Measurements from ENCODE around the gene FBXO4.

Gene FBXO4

DNA sequence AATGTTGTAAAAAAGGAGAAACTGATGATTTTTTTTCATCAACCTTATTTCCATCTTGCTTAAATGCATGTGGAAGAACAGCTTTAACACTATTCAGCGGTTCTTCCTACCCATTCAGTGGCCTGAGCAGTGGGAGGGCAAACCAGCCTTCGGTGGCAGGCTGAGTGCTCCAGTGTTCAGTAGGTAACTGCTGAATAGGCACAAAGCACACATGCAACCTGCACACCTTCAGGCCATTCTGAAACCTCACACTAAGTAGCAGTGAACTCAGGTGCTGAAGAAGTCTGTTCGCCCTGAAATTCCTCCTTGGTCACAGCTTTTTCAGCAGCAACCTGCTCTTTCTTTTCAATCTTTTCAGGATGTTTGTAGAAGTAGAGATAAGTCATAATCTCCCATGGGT is 26.1 kb downstream of the FBXO4 start:
- TF ChIP-seq, protein P1, sequence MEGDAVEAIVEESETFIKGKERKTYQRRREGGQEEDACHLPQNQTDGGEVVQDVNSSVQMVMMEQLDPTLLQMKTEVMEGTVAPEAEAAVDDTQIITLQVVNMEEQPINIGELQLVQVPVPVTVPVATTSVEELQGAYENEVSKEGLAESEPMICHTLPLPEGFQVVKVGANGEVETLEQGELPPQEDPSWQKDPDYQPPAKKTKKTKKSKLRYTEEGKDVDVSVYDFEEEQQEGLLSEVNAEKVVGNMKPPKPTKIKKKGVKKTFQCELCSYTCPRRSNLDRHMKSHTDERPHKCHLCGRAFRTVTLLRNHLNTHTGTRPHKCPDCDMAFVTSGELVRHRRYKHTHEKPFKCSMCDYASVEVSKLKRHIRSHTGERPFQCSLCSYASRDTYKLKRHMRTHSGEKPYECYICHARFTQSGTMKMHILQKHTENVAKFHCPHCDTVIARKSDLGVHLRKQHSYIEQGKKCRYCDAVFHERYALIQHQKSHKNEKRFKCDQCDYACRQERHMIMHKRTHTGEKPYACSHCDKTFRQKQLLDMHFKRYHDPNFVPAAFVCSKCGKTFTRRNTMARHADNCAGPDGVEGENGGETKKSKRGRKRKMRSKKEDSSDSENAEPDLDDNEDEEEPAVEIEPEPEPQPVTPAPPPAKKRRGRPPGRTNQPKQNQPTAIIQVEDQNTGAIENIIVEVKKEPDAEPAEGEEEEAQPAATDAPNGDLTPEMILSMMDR (IDR thresholded peaks at IDR 0.05; ENCODE audit: insufficient read depth, low read length), result no peak
- TF ChIP-seq GABPA (IDR thresholded peaks at IDR 0.05; ENCODE audit: low read depth) (no peak), SPI1 (IDR thresholded peaks at IDR 0.05; ENCODE audit: borderline replicate concordance, low read depth) (no peak), POLR2AphosphoS5 (IDR thresholded peaks at IDR 0.05; ENCODE audit: low read depth) (no peak)
- TF ChIP-seq, protein P2, sequence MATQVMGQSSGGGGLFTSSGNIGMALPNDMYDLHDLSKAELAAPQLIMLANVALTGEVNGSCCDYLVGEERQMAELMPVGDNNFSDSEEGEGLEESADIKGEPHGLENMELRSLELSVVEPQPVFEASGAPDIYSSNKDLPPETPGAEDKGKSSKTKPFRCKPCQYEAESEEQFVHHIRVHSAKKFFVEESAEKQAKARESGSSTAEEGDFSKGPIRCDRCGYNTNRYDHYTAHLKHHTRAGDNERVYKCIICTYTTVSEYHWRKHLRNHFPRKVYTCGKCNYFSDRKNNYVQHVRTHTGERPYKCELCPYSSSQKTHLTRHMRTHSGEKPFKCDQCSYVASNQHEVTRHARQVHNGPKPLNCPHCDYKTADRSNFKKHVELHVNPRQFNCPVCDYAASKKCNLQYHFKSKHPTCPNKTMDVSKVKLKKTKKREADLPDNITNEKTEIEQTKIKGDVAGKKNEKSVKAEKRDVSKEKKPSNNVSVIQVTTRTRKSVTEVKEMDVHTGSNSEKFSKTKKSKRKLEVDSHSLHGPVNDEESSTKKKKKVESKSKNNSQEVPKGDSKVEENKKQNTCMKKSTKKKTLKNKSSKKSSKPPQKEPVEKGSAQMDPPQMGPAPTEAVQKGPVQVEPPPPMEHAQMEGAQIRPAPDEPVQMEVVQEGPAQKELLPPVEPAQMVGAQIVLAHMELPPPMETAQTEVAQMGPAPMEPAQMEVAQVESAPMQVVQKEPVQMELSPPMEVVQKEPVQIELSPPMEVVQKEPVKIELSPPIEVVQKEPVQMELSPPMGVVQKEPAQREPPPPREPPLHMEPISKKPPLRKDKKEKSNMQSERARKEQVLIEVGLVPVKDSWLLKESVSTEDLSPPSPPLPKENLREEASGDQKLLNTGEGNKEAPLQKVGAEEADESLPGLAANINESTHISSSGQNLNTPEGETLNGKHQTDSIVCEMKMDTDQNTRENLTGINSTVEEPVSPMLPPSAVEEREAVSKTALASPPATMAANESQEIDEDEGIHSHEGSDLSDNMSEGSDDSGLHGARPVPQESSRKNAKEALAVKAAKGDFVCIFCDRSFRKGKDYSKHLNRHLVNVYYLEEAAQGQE (IDR thresholded peaks at IDR 0.05; ENCODE audit: insufficient replicate concordance, low read depth), result no peak
- DNase-seq (ENCODE audit: low read depth in 1 of 2, low spot score in 1 of 2), result no peak
- no peaks in the 10 kb centered on the region for H3K27me3 ChIP-seq (ENCODE audit: insufficient read depth, poor library complexity, severe bottlenecking)

DNA sequence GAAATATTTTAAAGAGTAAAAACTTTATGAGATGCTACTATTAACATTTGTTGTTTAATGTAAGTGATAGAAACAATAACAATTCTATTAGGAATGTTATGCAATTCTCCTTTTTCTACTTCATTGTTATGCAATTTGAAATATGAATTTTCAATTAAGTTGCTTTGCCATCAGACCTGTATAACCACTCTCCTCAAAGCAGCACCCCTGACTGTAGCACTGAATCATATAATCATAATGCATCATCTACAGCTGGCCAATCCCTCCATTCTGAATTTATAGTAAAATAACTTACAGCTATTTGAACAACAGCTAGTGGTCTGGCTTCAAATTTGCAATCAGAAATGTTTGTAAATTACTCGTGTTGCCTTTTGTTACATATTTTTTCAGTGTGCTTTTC is 29.2 kb downstream of the FBXO4 start:
- no peak for DNase-seq (ENCODE audit: low read depth in 1 of 2, low spot score in 1 of 2)
- TF ChIP-seq POLR2AphosphoS5 (IDR thresholded peaks at IDR 0.05; ENCODE audit: low read depth) (no peak), SPI1 (IDR thresholded peaks at IDR 0.05; ENCODE audit: borderline replicate concordance, low read depth) (no peak), GABPA (IDR thresholded peaks at IDR 0.05; ENCODE audit: low read depth) (no peak)
- TF ChIP-seq, protein P2 (IDR thresholded peaks at IDR 0.05; ENCODE audit: insufficient replicate concordance, low read depth), result no peak
- TF ChIP-seq, protein P1 (IDR thresholded peaks at IDR 0.05; ENCODE audit: insufficient read depth, low read length), result no peak

More for the DNA sequence above, 26.1 kb downstream of the FBXO4 start:
- Histone ChIP-seq H3K27ac (replicated peaks) (no peak overlapping the region), H3K4me3 (replicated peaks; ENCODE audit: insufficient read depth, low read length) (no peak overlapping the region)

DNA sequence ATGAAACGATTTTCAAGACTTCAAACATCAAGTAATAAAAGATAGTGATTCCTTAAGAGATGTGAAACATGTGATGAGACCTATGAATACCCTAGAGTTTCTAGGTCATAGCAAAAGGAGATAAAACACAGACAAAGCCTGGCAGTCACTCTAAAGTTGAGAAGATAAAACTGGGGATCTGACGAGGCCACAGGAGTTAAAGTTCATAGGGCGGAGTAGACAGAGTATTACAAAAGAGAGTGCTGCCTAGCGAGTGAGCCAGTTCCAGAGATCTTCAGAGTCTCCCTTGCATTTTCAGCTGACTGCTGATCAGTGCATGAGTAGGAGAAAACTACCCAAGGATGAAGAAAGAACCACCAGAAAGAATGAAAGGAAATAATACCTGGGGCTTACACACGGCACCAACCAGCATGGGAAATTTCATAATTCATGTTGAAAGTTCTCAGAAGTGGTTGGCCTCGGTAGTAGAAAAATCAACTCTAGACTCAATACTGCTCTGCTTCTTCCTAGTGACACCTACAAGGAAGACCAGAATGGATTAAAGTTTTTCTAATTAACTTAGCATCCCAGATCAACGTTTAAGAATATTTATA is 30.4 kb downstream of the FBXO4 start:
- no peak overlapping the region for H3K4me3 ChIP-seq (replicated peaks; ENCODE audit: insufficient read depth, low read length)
- H3K27ac ChIP-seq (replicated peaks), result no peak overlapping the region
- no peak for DNase-seq (ENCODE audit: low read depth in 1 of 2, low spot score in 1 of 2)
- TF ChIP-seq GABPA (IDR thresholded peaks at IDR 0.05; ENCODE audit: low read depth), result no peak
- TF ChIP-seq, protein P1 (IDR thresholded peaks at IDR 0.05; ENCODE audit: insufficient read depth, low read length), result no peak
- TF ChIP-seq, protein P2 (IDR thresholded peaks at IDR 0.05; ENCODE audit: insufficient replicate concordance, low read depth), result no peak
- no peak for TF ChIP-seq POLR2AphosphoS5 (IDR thresholded peaks at IDR 0.05; ENCODE audit: low read depth)
- TF ChIP-seq SPI1 (IDR thresholded peaks at IDR 0.05; ENCODE audit: borderline replicate concordance, low read depth), result no peak
- no peaks in the 10 kb centered on the region for H3K27me3 ChIP-seq (ENCODE audit: insufficient read depth, poor library complexity, severe bottlenecking)

More for the DNA sequence above, 29.2 kb downstream of the FBXO4 start:
- Histone ChIP-seq H3K4me3 (replicated peaks; ENCODE audit: insufficient read depth, low read length) (no peak overlapping the region), H3K27ac (replicated peaks) (no peak overlapping the region), H3K27me3 (ENCODE audit: insufficient read depth, poor library complexity, severe bottlenecking) (no peaks in the 10 kb centered on the region)
